CD14-positive monocyte (primary cell): ENCODE results near the gene C6orf52. TPM values are rescaled to one million over a fixed set of nuclear protein-coding genes. Genes with fewer than 3 reads are reported as not detected.
A peak's percentile ranks its signal among the peaks of the same experiment; 100 is the strongest.

ENCODE experiments used
- DNase-seq, 3 donors: peaks; one replicate each; pipeline ENCODE4 v3.0.0-alpha.2; 2011 to 2022
- H2AFZ ChIP-seq: 2 replicates; pipeline ENCODE4 v1.6.0; 2012; ENCODE audit warnings: mild to moderate bottlenecking, low read depth, low read length, inconsistent platforms; ENCODE audit not compliant: insufficient read depth, poor library complexity, severe bottlenecking
- H3K27ac ChIP-seq, 2 donors: 1 replicate in 1 of 2; 2 replicates in 1 of 2; pipeline ENCODE4 v1.5.1; 2012 to 2013; ENCODE audit warnings: low read length in 2 of 2, control low read depth in 1 of 2, inconsistent platforms in 1 of 2, low read depth in 1 of 2, mild to moderate bottlenecking in 1 of 2
- H3K27me3 ChIP-seq, 2 donors: one replicate each; pipeline versions ENCODE4 v1.6.0 to v1.6.1; 2011 to 2013; ENCODE audit warnings: low read length in 2 of 2; ENCODE audit not compliant: control insufficient read depth in 2 of 2, insufficient read depth in 2 of 2
- H3K36me3 ChIP-seq, 2 donors: replicated peaks in 1 of 2; 1 replicate in 1 of 2; 2 replicates in 1 of 2; pipeline versions ENCODE4 v1.5.1 to v1.6.1; 2012 to 2013; ENCODE audit warnings: low read length in 2 of 2, control low read depth in 1 of 2, inconsistent platforms in 1 of 2, mild to moderate bottlenecking in 1 of 2; ENCODE audit not compliant: insufficient read depth in 2 of 2, control insufficient read depth in 1 of 2
- H3K4me1 ChIP-seq, 2 donors: 1 replicate in 1 of 2; 2 replicates in 1 of 2; pipeline versions ENCODE4 v1.5.1 to v1.6.1; 2012 to 2013; ENCODE audit warnings: low read length in 2 of 2, control low read depth in 1 of 2, inconsistent platforms in 1 of 2, mild to moderate bottlenecking in 1 of 2, moderate library complexity in 1 of 2; ENCODE audit not compliant: insufficient read depth in 2 of 2, control insufficient read depth in 1 of 2
- H3K4me2 ChIP-seq: replicated peaks from 2 replicates; pipeline ENCODE3; 2012; ENCODE audit warnings: low read length, moderate library complexity, mild to moderate bottlenecking; ENCODE audit not compliant: poor library complexity, severe bottlenecking; ENCODE audit errors: extremely low read depth
- H3K4me3 ChIP-seq, 3 experiments: fragments of 200-600 bp in 1 of 3; sonication (generic) in 1 of 3; replicated peaks in 1 of 3; 1 replicate in 2 of 3; 2 replicates in 1 of 3; pipeline ENCODE4 v1.5.1; 2011 to 2013; ENCODE audit warnings: low read length in 3 of 3, mild to moderate bottlenecking in 3 of 3, control low read depth in 2 of 3, low read depth in 2 of 3, inconsistent platforms in 1 of 3, moderate library complexity in 1 of 3
- H3K79me2 ChIP-seq: 2 replicates; pipeline ENCODE4 v1.6.0; 2012; ENCODE audit warnings: mild to moderate bottlenecking, control low read depth, inconsistent platforms, low read length, moderate library complexity; ENCODE audit not compliant: insufficient read depth
- H3K9ac ChIP-seq: 2 replicates; pipeline ENCODE4 v1.6.0; 2017; ENCODE audit warnings: low read length, mild to moderate bottlenecking; ENCODE audit not compliant: insufficient read depth, poor library complexity, severe bottlenecking
- H3K9me3 ChIP-seq, 2 donors: replicated peaks in 1 of 2; 1 replicate in 1 of 2; 2 replicates in 1 of 2; pipeline versions ENCODE4 v1.5.1 to v1.6.1; 2012 to 2013; ENCODE audit warnings: low read length in 2 of 2, control low read depth in 1 of 2; ENCODE audit not compliant: control insufficient read depth in 1 of 2, insufficient read depth in 1 of 2
- H4K20me1 ChIP-seq: 2 replicates; pipeline ENCODE4 v1.6.0; 2012; ENCODE audit warnings: mild to moderate bottlenecking, low read length, control low read depth, moderate library complexity; ENCODE audit not compliant: insufficient read depth
- H3K27ac Mint-ChIP-seq, 7 donors: one replicate each; pipeline ENCODE4 v1.8.0; 2020; ENCODE audit warnings: mild to moderate bottlenecking in 7 of 7, mixed read lengths in 7 of 7, moderate library complexity in 6 of 7, inconsistent platforms in 2 of 7
- H3K27me3 Mint-ChIP-seq, 3 donors: one replicate each; pipeline ENCODE4 v1.8.0; 2021 to 2022; ENCODE audit warnings: low read depth in 3 of 3, mild to moderate bottlenecking in 3 of 3, mixed read lengths in 3 of 3, moderate library complexity in 3 of 3, inconsistent platforms in 1 of 3
- H3K36me3 Mint-ChIP-seq, 2 donors: one replicate each; pipeline ENCODE4 v1.8.0; 2020; ENCODE audit warnings: mixed read lengths in 2 of 2, inconsistent platforms in 1 of 2, mild to moderate bottlenecking in 1 of 2
- H3K4me1 Mint-ChIP-seq: one replicate; pipeline ENCODE4 v1.8.0; 2020; ENCODE audit warnings: mild to moderate bottlenecking, mixed read lengths
- H3K4me3 Mint-ChIP-seq, 2 donors: one replicate each; pipeline ENCODE4 v1.8.0; 2020; ENCODE audit warnings: mild to moderate bottlenecking in 2 of 2, mixed read lengths in 2 of 2, moderate library complexity in 1 of 2
- H3K9me3 Mint-ChIP-seq, 7 donors: one replicate each; pipeline ENCODE4 v1.8.0; 2020 to 2022; ENCODE audit warnings: mixed read lengths in 7 of 7, mild to moderate bottlenecking in 6 of 7, moderate library complexity in 6 of 7, inconsistent platforms in 2 of 7
- CTCF ChIP-seq: fragments of 200-600 bp; IDR thresholded peaks from one replicate; pipeline ENCODE4 v1.8.0; 2022; ENCODE audit warnings: antibody characterized with exemption, mild to moderate bottlenecking
- WGBS: methylation state at CpG from one replicate; pipeline ENCODE4 v1.1.5; 2013; ENCODE audit warnings: missing lambda C conversion rate; ENCODE audit not compliant: insufficient coverage; 5-methylcytosine and 5-hydroxymethylcytosine counted together
- intact Hi-C, 2 donors: fragments of 100-400 bp; cut with micrococcal nuclease; formaldehyde crosslinking; loops; one replicate each; pipeline versions ENCODE4 v1.15.0 to v1.15.1; 2023
- polyA plus RNA-seq, 3 donors: library from polyadenylated mRNA; depleted of rRNA in 1 of 3; unstranded in 2 of 3; stranded (reverse) in 1 of 3; fragments of 300-500 nt in 2 of 3; fragments of >200 nt in 1 of 3; fragmentation: Illumina TruSeq in 2 of 3; gene quantifications; 1 replicate in 2 of 3; 2 replicates in 1 of 3; pipeline ENCODE4 v1.2.3, GENCODE V29; 2012 to 2021

The C6orf52 gene
- polyA plus RNA-seq, 3 donors, result 0.52 to 1.9 TPM; not detected in 1

- peak overlapping the region; percentile 79 for H3K4me2 ChIP-seq
- H3K27ac Mint-ChIP-seq, result peak overlapping the region in 6 of 7 donors; percentile 30 to 85 (median 68)
- H3K36me3 Mint-ChIP-seq, result peaks cover 6 to 8% of the 10 kb centered on the region in 2 donors
- H4K20me1 ChIP-seq, result no peaks in the 10 kb centered on the region
- H3K9me3 ChIP-seq, result peaks cover 7 to 21% of the 10 kb centered on the region in 2 donors
- peak overlapping the region; percentile 47 to 76 (median 56) for H3K4me3 ChIP-seq
- H3K27me3 Mint-ChIP-seq, result no peaks in the 10 kb centered on the region
- intact Hi-C loops, result no loop called here
- TF ChIP-seq CTCF, result no peak
- H3K9ac ChIP-seq, result peak overlapping the region; percentile 64
- H3K36me3 ChIP-seq, result no peaks in the 10 kb centered on the region
- DNase-seq, result peak in 2 of 3 donors; percentile 15 to 21
- peak overlapping the region; percentile 78 to 81 for H3K4me3 Mint-ChIP-seq
- H3K4me1 Mint-ChIP-seq, result peaks cover 42% of the 10 kb centered on the region
- WGBS, result 29% methylated on average over 45 of the region's 49 CpGs
- H3K9me3 Mint-ChIP-seq, result peaks cover 14 to 26% (median 18%) of the 10 kb centered on the region in 7 donors
- H3K79me2 ChIP-seq, result peaks cover 15% of the 10 kb centered on the region
- H3K4me1 ChIP-seq, result peaks cover 20 to 31% of the 10 kb centered on the region in 2 donors
- peak overlapping the region; percentile 42 to 68 for H3K27ac ChIP-seq
- no peaks in the 10 kb centered on the region for H3K27me3 ChIP-seq
- peak overlapping the region; percentile 82 for H2AFZ ChIP-seq
Measured at GRCh38 chr6:10720265-10720959, 26.0 kb upstream of the C6orf52 start.

- Histone ChIP-seq H2AFZ (peak overlapping the region; percentile 82), H3K27me3 (no peaks in the 10 kb centered on the region), H3K4me2 (peak overlapping the region; percentile 79), H3K4me3 (peak overlapping the region; percentile 47 to 76 (median 56)), H3K36me3 (no peaks in the 10 kb centered on the region), H3K27ac (peak overlapping the region in 1 of 2 donors; percentile 68), H3K9ac (peak overlapping the region; percentile 64), H4K20me1 (no peaks in the 10 kb centered on the region), H3K9me3 (peaks cover 7 to 21% of the 10 kb centered on the region in 2 donors), H3K4me1 (peaks cover 20 to 31% of the 10 kb centered on the region in 2 donors), H3K79me2 (peaks cover 15% of the 10 kb centered on the region)
- H3K27ac Mint-ChIP-seq, result peak overlapping the region in 4 of 7 donors; percentile 37 to 70 (median 58)
- H3K36me3 Mint-ChIP-seq, result peaks cover 2 to 3% of the 10 kb centered on the region in 2 donors
- no peak for DNase-seq
- 36% methylated on average over 10 of the region's 21 CpGs for WGBS
- peak overlapping the region; percentile 78 to 81 for H3K4me3 Mint-ChIP-seq
- peaks cover 39% of the 10 kb centered on the region for H3K4me1 Mint-ChIP-seq
- intact Hi-C loops, result no loop called here
- no peaks in the 10 kb centered on the region for H3K27me3 Mint-ChIP-seq
- H3K9me3 Mint-ChIP-seq, result peaks cover 14 to 26% (median 18%) of the 10 kb centered on the region in 7 donors
- no peak for TF ChIP-seq CTCF
Measured at GRCh38 chr6:10719964-10720264, 25.5 kb upstream of the C6orf52 start.
